IPS DF 4.7 (cell line): Measurements from ENCODE around the gene NFU1.

Source experiments
- DNase-seq: peaks from one replicate; pipeline ENCODE4 v3.0.0-alpha.2; 2013; ENCODE audit warnings: low spot score; ENCODE audit errors: extremely low read depth

Gene NFU1

DNA sequence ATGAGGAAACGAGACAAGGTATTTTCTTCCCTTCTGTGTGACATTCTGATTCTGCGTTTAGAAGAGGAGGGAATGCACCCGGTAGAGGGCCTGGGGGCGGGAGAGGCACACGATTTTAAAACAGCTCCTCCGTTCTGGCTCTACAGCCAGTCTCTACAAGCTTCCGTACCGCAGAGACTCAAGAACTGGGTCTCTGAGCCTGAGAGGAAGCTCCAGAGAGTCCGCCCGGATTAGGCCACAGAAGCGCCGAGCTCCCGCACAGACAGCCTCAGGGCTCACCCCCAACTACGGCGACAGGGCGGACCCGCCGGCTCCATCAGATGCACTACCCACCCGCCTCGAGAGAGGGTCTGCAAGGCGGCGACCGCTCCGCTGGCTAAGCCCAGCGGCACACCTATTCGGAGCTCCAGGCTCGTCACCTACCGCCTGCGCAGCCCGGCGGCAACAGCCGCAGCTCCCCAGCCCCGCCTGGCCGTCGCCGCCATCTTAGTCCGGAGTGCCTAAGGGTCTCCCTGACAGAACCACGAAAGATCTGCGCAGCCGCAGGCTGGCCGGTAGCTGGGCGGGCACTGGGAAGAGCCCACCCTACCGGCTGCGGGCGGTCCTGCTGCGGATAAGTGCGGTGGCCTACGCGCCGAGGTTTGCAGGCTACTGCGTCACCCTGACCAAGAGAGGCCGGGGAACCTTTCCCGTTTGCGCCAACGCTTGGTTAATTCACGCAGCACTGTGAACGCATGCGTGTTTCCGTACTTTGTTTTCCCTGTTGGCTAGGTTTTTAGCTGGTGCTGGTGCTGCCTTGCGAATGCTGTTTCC, at the start of gene NFU1:
Gene NFU1, minus strand, starts transcription at position 498 of the 813 bp plus-strand sequence. Its CDS starts 13 bp downstream, at position 485.
- peak; percentile 78 for DNase-seq

DNA sequence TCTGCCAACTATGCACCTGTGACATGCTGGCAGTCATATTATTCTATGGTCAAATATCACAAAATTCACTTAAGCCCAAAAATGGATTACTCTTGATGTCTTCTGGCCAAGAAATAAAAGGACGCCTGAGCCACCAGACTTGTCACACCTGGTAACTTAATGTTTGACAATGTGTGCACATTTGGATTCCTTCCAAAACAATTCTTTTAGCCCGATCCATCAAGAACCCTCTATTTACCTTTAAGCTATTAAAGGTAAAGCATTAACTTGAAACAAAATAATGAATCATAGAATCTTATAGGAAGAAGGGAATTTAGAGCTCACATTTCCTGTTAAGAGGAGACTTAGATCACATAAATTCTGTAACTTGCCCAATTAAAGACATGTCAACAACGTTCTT, 46.5 kb upstream of the NFU1 start:
- DNase-seq: no peak

GRCh38 chr2:69483024-69483423, 45.8 kb upstream of the NFU1 start:
- no peak for DNase-seq

DNA sequence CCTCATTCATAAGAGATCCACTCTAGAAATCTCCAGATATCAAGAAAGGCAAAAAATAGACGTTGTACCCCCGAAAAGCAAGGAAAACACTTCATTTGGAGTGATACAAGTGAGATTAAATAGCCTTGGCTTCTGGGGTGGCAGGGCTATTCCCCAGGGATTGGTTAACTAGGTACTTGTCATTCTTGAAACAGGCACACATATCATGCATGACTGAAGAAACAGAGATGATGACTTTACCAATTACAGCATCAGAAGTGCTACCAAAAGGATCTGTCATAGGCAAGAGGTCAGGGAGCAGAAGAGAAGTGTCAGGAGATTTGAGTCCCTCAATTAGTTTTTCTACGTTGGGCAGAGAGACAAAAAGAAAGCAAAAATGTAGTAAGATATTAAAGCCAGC, 45.2 kb upstream of the NFU1 start:
- no peak for DNase-seq

GRCh38 chr2:69481421-69481820, 44.2 kb upstream of the NFU1 start:
- no peak for DNase-seq

DNA sequence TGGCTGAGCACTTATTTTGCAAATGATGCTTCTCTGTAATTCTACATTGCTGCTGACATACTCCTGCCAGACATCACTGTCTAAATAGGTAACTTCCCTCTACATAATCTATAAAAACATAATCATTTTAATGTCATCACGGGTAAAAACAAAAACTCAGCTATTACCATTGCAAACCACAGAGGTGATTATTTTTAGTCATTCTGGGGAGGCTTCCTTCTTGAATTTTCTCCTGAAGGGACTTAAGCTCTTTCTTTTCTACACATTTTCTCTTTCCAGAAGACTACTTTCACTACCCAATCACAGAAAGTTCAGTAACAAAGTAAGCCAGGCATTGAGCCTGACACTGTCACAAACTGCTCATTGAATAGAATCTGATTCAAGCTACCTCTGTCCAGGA, 40.4 kb upstream of the NFU1 start:
- no peak for DNase-seq

GRCh38 chr2:69474688-69475087, 37.5 kb upstream of the NFU1 start:
- no peak for DNase-seq

- no peak for DNase-seq
Observed at GRCh38 chr2:69471793-69472192, 34.6 kb upstream of the NFU1 start.

DNA sequence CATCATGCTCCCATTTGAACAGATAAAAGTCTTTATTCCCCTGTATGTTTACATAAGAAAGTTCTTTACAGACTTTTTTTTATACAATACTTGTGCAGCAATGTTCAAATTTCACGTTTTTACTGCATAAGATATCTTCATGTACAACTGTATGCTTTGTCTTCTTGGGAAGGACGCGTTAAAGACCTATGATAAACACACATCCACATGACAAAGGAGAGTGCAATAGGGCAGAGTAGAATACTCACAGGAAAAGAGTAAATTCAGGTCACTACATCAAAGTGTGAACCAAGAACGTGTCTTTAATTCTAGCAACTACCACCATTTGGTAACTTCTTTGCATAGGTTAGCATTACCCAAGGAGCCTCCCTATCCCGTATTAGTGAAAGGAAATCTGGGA, 33.7 kb upstream of the NFU1 start:
- DNase-seq: no peak

DNA sequence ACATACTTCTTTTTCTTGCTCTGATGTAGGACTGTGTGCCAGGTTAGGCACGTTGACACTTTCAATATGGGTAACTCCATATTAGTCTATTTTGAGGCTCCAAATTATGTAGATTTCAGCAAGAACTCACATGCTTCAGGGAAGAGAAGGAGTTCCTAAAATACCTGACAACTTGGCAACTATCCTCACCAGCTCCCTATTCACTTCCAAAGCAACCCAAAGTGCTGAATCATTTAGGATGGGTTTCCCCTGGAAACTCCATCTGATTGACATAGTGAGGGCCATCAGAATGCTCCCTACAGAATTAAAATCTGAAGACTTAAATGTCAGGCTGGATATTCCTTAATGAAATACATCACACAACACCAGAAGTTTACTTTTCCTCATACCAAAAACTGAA, 32.5 kb upstream of the NFU1 start:
- no peak for DNase-seq

DNA sequence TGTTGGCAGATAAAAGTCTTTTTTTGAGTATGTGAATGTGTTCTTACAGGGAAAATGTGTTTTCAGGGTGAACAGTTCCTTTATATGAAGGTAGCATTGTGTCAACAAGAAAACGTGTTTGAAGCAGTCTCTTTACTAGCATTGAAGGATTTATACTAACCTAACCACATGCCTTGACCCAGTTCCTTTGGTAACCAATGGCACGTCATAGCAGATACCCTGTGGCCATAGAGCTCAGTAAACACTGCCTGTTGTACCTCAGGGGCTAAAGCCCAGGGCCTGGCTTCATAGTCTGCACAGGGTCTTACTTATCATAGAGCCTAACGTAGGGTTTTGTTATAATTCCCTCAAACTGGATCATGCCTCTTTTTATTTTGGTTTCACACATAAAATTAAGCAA, 32.1 kb upstream of the NFU1 start:
- no peak for DNase-seq

- DNase-seq: no peak
Observed at GRCh38 chr2:69466728-69467127, 29.5 kb upstream of the NFU1 start.

- DNase-seq: no peak
Observed at GRCh38 chr2:69465513-69466456, 28.6 kb upstream of the NFU1 start.

GRCh38 chr2:69464575-69464974, 27.3 kb upstream of the NFU1 start:
- no peak for DNase-seq

- DNase-seq: no peak
Observed at GRCh38 chr2:69462780-69463179, 25.5 kb upstream of the NFU1 start.

DNA sequence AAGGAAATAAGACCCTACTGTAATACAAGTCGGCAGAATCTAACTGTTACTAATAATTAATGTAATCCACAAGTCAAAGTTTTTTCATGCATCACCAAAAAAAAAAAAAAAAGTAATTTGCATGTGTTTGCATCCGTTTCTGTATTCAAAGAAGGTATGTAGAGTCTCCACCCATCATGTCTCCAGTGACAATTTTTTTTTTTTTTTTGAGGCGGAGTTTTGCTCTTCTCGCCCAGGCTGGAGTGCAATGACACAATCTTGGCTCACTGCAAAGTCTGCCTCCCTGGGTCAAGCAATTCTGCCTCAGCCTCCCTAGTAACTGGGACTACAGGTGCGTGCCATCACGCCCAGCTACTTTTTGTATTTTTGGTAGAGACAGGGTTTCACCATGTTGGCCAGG, 24.2 kb upstream of the NFU1 start:
- DNase-seq: no peak

DNA sequence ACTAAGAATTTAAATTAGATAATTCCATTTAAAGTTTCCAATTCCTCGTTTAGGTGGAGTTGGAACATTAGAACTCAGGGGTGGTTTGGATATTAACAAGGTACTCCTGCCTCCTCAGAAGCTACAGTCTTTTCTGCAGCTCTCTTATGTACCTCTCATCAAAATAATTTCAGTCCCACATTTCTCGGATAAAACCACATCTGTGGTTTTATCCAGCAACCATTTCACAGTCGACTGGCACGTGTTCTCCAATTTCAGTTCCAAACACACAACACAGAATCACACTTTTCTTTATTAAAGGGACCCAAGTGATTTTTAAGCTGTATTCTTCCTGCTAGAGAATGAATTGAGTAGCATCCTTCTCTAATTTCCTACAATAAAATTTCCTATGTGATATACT, 22.7 kb upstream of the NFU1 start:
- no peak for DNase-seq

GRCh38 chr2:69456950-69457445, 19.8 kb upstream of the NFU1 start:
- DNase-seq: no peak

GRCh38 chr2:69456154-69456553, 18.9 kb upstream of the NFU1 start:
- DNase-seq: no peak

DNA sequence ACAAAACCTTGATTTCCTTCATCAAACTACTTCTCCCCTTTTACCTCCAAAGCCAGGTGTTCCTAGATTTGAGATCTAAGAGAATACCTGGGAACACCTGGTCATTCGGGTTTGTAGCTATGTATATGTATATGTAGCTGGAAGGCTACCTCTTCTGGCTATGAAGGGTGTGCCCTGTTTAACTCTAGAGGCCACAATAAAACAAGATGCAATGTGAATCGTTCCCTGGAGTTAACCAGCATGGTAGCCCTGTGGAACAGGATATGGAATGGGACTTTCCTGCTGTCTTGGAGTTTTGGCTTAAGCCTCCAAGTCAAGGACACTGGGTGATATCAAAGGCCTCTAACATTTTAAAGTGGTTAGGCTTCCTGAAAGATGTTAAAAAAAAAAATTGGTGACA, 17.7 kb upstream of the NFU1 start:
- DNase-seq: no peak

DNA sequence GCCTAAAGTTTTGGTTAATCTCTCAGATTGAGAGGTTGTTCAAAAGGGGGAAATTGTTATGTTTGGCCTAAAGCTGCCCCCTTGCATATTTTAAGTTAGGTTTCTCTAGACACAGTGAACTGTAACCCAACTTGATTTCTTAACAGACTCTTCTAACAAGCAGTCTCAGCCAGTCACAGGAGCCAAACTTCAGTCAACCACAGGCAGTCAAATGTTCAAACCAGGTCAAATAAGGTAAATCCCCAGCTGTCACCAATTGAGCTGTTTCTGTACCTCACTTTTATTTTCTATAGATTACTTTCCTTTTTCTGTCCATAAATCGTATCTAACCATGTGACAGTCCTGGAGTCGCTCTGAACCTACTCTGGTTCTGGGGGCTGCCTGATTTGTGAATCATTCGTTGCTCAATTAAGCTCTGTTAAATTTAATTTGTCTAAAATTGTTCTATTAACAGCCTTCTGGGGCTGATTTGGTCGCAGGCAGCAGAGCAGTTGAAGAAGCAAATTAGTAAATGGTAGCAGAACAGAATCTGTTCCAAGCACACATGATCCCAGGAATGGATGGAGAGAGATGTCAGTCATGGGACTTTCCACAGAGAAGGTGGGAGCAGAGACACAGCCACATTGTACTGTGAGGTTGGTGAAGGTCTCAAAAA, 16.4 kb upstream of the NFU1 start:
- no peak for DNase-seq

GRCh38 chr2:69452687-69453086, 15.5 kb upstream of the NFU1 start:
- DNase-seq: no peak
